ENCODE data around the gene MUC20.
"Not testable (repeated sequence)": the region's sequence is repeated elsewhere in the genome, so short reads cannot be mapped to it uniquely, and the experiment has no call there.

Gene MUC20

DNA sequence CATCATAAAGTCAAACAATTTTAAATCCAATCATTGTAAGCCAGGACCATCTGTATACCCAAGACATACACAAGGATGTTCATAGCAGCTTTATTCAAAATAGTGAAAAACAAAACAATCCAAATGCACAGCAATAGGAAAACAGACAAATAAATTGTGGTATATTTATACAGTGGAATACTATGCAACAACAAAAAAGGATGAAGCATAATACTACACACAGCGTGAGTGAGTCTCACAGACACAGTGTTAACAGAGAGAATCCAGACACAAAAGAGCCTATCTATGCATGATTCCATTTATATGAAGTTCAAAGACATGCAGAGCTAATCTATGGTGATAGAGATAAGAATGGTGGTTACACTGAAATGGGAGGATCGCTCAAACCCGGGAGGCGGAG lies 5.6 kb upstream of the MUC20 start:
- TF ChIP-seq, protein P1, sequence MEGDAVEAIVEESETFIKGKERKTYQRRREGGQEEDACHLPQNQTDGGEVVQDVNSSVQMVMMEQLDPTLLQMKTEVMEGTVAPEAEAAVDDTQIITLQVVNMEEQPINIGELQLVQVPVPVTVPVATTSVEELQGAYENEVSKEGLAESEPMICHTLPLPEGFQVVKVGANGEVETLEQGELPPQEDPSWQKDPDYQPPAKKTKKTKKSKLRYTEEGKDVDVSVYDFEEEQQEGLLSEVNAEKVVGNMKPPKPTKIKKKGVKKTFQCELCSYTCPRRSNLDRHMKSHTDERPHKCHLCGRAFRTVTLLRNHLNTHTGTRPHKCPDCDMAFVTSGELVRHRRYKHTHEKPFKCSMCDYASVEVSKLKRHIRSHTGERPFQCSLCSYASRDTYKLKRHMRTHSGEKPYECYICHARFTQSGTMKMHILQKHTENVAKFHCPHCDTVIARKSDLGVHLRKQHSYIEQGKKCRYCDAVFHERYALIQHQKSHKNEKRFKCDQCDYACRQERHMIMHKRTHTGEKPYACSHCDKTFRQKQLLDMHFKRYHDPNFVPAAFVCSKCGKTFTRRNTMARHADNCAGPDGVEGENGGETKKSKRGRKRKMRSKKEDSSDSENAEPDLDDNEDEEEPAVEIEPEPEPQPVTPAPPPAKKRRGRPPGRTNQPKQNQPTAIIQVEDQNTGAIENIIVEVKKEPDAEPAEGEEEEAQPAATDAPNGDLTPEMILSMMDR (IDR thresholded peaks at IDR 0.05; ENCODE audit: extremely low read depth, insufficient read depth, missing control alignments) = no peak
- in situ Hi-C loops (cut with MboI; ENCODE audit: low pct_unique_long_range_greater_than_20kb, low sequenced_read_pairs, unreplicated experiment) = no loop called here
- no peak for DNase-seq (ENCODE audit: low spot score)

DNA sequence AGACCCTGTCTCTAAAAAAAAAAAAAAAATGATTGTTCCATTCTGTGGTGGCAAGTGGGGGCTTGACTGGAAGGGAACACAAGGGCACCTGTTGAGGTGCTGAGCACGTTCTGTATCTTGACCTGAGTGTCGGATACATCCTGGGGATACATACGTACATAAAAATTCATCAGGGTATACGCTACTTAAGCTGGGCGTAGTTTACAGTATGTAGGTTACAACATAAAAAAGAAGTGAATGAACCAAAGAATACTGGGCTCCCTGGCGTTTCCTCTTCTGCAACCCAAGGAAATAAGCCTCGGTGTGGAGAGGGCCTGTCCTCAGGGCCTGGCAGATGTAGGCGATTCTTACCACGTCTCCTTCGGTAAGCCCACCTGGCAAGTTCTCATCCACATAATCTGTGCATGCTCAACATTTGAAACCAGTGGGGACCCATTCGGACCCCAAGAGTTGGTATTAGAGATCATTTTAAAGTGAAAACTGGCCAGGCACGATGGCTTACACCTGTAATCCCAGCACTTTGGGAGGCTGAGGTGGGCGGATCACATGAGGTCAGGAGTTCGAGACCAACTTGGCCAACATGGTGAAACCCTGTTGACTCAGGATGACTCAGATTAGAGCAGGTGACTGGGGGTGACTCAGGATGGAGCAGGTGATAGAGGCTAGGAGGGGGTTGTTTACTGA lies 5.1 kb upstream of the MUC20 start:
- in situ Hi-C loops (cut with MboI; ENCODE audit: low pct_unique_long_range_greater_than_20kb, low sequenced_read_pairs, unreplicated experiment) = no loop called here
- TF ChIP-seq, protein P1 (IDR thresholded peaks at IDR 0.05; ENCODE audit: extremely low read depth, insufficient read depth, missing control alignments) = no peak
- no peak for DNase-seq (ENCODE audit: low spot score)

DNA sequence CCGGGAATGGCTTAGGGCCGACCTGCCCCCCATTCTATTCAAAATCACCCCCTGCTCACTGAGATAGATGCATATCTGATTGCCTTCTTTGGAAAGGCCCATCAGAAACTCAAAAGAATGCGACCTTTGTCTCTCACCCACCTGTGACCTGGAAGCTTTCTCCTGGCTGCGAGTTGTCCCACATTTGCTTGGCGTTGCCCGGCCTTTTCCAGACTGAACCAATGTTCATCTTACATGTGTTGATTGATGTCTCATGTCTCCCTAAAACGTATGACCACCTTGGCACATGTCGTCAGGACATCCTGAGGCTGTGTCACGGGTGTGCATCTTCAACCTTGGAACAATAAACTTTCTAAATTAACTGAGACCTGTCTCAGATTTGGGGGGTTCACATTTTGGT lies 3.4 kb upstream of the MUC20 start:
- DNase-seq (ENCODE audit: low spot score) = no peak
- in situ Hi-C loops (cut with MboI; ENCODE audit: low pct_unique_long_range_greater_than_20kb, low sequenced_read_pairs, unreplicated experiment) = no loop called here
- TF ChIP-seq, protein P1 (IDR thresholded peaks at IDR 0.05; ENCODE audit: extremely low read depth, insufficient read depth, missing control alignments) = no peak

DNA sequence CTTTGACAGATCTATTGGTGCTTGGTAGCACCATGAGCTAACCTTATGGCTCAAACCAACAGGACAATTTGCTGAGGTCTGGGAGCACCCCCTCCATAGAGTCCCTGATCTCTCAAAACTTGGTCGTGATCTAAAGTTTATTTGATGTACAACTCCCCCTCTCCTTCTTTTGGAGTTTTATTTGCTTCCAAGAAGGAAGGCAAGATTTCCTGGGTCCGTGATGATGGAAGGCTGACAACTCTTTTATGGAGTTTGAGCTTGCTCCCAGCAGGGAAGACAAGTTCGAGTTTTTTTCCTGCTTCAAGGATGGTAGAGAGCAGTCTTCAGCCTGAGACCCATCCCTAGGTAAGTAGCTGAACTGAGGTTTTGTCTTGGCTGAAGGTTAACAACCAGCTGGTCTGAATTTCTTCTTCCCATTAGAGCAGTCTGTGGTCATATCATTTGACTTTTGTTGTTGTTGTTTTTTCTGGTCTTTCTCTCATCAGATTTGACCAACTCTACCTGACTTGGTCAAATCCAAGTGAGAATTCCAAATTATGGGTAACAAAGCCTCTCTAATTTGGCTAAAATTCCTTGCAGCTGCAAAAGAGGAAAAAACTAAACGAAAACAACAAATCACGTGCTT lies 2.8 kb upstream of the MUC20 start:
- no peak for DNase-seq (ENCODE audit: low spot score)
- TF ChIP-seq, protein P1 (IDR thresholded peaks at IDR 0.05; ENCODE audit: extremely low read depth, insufficient read depth, missing control alignments) = no peak
- in situ Hi-C loops (cut with MboI; ENCODE audit: low pct_unique_long_range_greater_than_20kb, low sequenced_read_pairs, unreplicated experiment) = no loop called here

DNA sequence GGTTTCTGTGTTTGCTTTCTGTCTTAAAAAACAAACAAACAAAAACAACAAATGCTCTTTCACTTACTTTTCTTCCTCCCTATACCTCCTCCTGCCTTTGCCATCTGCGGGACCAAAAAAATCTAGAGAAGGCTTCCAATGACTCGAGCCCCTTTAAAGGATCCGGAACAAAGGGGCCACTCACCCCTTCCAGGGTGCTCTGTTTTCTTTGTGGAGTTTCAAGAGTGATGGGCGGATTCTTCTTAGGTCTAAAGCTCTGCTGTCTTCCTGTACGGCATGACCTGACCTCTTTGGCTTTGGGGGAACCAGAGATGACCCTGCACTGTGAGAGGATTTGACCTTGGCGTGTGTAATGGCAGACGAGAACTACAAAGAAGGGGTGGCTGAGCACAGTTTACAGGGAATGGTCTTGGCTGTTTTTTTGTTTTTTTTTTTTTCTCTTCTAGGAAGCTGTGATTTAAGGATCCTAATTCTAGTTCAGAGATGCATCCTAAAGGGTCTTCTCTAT lies 2.2 kb upstream of the MUC20 start:
- TF ChIP-seq, protein P1 (IDR thresholded peaks at IDR 0.05; ENCODE audit: extremely low read depth, insufficient read depth, missing control alignments) = no peak
- in situ Hi-C loops (cut with MboI; ENCODE audit: low pct_unique_long_range_greater_than_20kb, low sequenced_read_pairs, unreplicated experiment) = no loop called here
- no peak for DNase-seq (ENCODE audit: low spot score)

DNA sequence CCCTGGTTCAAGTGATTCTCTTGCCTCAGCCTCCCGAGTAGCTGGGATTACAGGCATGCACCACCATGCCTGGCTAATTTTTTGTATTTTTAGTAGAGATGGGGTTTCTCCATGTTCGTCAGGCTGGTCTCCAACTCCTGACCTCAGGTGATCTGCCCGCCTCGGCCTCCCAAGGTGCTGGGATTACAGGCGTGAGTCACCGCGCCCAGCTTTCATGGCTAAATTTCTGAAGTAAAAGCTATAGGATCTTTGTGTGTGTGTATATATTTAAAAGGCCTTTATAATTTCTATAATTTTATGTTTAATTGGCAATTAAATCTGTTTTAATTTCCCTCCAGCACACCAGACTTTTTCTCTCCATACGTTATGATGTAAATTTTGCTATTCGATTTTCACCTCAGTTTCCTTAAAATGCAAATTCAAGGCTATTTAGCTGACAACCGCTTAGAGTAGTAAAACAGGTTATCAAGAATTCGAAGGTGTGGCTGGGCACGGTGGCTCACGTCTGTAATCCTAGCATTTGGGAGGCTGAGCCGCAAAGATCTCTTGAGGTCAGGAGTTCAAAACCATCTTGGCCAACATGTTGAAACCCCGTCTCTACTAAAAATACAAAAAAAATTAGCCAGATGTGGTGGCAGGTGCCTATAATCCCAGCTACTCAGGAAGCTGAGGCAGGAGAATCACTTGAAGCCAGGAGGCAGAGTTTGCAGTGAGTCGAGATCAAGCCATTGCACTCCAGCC lies 1.1 kb upstream of the MUC20 start:
- in situ Hi-C loops (cut with MboI; ENCODE audit: low pct_unique_long_range_greater_than_20kb, low sequenced_read_pairs, unreplicated experiment); DNase-seq (ENCODE audit: low spot score): not testable (repeated sequence)

DNA sequence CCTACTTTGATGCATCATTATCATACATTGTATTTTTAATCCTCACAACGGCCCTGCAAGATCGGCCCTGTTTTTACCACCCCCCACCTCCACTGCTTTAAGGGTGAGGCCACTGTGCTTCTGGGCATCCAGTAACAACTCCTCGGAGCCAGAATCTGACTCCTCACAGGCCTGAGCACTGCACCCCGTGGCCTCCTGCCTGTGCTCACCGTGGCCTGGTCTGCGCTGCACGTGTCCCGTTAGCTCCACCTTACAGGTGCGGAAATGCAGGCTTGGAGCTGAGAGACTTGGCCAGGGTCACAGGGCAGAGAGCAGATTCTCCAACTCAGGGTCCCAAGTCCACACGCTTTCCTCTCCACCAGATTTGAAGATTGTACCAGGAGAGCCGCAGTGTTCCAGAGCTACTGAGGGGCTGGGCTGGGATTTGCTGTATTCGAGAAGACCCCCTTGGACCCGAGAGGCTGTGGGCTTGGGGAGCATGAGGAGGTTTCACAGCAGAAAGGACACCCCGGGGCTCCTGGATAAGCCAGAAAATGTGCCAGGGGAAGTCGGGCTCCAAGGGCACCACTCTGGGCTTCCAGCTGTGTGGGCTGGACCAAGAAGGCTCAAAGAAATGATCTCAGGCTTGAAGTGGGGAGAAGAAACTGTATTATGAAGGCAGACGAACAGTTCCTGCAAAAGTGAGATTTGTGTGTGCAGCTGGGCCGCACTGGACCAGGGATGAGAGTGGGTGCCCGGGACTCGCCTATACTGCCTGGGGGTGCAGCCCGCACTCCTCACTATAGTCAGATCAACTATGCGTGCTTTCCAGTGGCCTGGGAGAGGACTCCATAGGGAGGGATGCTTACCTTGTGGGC lies 1.6 kb downstream of the MUC20 start:
- in situ Hi-C loops (cut with MboI; ENCODE audit: low pct_unique_long_range_greater_than_20kb, low sequenced_read_pairs, unreplicated experiment); DNase-seq (ENCODE audit: low spot score): not testable (repeated sequence)

DNA sequence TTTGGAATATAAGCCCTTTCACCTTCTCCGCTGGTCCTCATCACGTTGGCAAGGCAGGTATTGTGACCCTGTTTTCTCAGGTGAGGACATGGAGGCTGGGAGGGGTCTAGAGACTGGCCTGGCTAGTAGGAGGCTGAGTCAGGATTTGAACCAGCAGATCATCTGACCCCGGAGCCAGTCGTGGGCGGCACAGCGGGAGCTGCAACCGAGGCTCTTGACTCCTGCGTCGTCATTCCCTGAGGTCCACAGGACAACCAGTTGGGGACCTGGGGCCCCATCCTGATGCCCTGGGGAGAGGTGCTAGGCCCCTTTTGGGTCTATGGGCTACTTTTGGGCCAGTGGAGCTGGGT lies 2.2 kb downstream of the MUC20 start:
- in situ Hi-C loops (cut with MboI; ENCODE audit: low pct_unique_long_range_greater_than_20kb, low sequenced_read_pairs, unreplicated experiment); DNase-seq (ENCODE audit: low spot score): not testable (repeated sequence)

DNA sequence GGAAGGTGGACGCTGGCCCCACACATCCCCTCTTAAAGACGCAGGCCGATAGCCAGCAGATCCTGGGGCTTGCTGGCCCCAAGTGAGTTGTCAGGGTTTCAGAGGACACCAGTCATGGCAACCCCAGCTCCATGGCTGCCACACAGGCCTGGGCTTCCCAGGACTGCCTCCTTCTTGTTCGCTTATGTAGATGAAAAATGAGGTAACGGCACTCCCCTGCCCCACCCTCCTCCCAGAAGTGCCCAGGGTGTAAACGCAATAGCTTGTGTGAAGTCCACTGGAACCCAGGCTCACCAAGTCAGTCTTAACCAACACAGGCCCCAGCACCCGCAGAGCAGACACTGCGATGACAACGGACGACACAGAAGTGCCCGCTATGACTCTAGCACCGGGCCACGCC lies 3.6 kb downstream of the MUC20 start:
- in situ Hi-C loops (cut with MboI; ENCODE audit: low pct_unique_long_range_greater_than_20kb, low sequenced_read_pairs, unreplicated experiment); DNase-seq (ENCODE audit: low spot score): not testable (repeated sequence)

DNA sequence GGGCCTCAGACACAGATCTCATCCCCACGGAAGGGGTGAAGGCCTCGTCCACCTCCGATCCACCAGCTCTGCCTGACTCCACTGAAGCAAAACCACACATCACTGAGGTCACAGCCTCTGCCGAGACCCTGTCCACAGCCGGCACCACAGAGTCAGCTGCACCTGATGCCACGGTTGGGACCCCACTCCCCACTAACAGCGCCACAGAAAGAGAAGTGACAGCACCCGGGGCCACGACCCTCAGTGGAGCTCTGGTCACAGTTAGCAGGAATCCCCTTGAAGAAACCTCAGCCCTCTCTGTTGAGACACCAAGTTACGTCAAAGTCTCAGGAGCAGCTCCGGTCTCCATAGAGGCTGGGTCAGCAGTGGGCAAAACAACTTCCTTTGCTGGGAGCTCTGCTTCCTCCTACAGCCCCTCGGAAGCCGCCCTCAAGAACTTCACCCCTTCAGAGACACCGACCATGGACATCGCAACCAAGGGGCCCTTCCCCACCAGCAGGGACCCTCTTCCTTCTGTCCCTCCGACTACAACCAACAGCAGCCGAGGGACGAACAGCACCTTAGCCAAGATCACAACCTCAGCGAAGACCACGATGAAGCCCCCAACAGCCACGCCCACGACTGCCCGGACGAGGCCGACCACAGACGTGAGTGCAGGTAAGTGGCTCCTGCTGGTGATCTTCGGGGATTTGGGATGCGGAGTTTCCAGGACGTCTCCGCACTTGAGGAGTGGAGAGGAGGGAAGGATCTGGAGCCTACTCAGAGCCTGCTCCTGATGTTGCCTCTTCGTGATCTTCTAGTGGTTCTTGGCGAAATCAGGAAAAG lies 5.3 kb downstream of the MUC20 start:
- in situ Hi-C loops (cut with MboI; ENCODE audit: low pct_unique_long_range_greater_than_20kb, low sequenced_read_pairs, unreplicated experiment) = loop anchor here (5.0 kb wide), 1 partner anchor 109 kb away; no protein-coding TSS in a partner anchor
- not testable (repeated sequence) for DNase-seq (ENCODE audit: low spot score)

Data from GM13977 (cell line).